IMR-90 (cell line): ENCODE measurements around the gene RELL2. TPM values are rescaled to one million over a fixed set of nuclear protein-coding genes. Genes with fewer than 3 reads are reported as not detected.

Experiments
- ATAC-seq: fragments of 200-7000 bp; cut with Tn5 transposase; 2 replicates; pipeline ENCODE4 v1.9.1; 2020; ENCODE audit warnings: low read depth, mild to moderate bottlenecking, moderate library complexity
- BruUV-seq: library from RNA; stranded (reverse); fragments of 400-500 nt; replicated peaks from 2 replicates; lab custom pipeline; 2021; lab: Mats Ljungman, UMichigan
- CTCF ChIA-PET: fragments of 300-600 bp; formaldehyde crosslinking; extraction: SDS; loops from one replicate; lab custom pipeline; 2021; ENCODE audit warnings: antibody characterized with exemption; lab: Yijun Ruan, JAX
- POLR2A ChIA-PET: fragments of 300-600 bp; sonication (Branson Sonifier 250); formaldehyde crosslinking; loops from one replicate; lab custom pipeline; 2022; ENCODE audit warnings: antibody characterized with exemption; ENCODE audit not compliant: unreplicated experiment; lab: Charles Lee
- DNase-seq: peaks from one replicate; pipeline ENCODE4 v3.0.0; 2013
- H2AFZ ChIP-seq: replicated peaks from 2 replicates; pipeline ENCODE3; 2013; ENCODE audit warnings: low read length, mild to moderate bottlenecking; ENCODE audit not compliant: poor library complexity
- H2AK5ac ChIP-seq: 2 replicates; pipeline ENCODE4 v1.6.1; 2013; ENCODE audit warnings: low read depth, low read length, inconsistent platforms
- H2AK9ac ChIP-seq: replicated peaks from 2 replicates; pipeline ENCODE3; 2013; ENCODE audit warnings: mild to moderate bottlenecking, low read depth, low read length, moderate library complexity; ENCODE audit not compliant: poor library complexity
- H2BK120ac ChIP-seq: 2 replicates; pipeline ENCODE4 v1.6.1; 2013; ENCODE audit warnings: low read depth, low read length, inconsistent platforms
- H2BK15ac ChIP-seq: 3 replicates; pipeline ENCODE4 v1.6.1; 2013; ENCODE audit warnings: low read depth, low read length, inconsistent platforms
- H2BK20ac ChIP-seq: 2 replicates; pipeline ENCODE4 v1.6.1; 2013; ENCODE audit warnings: low read depth, mild to moderate bottlenecking, inconsistent platforms, low read length, moderate library complexity
- H2BK5ac ChIP-seq: 2 replicates; pipeline ENCODE4 v1.6.1; 2013; ENCODE audit warnings: mild to moderate bottlenecking, low read depth, low read length, inconsistent platforms; ENCODE audit not compliant: poor library complexity, severe bottlenecking
- H3K14ac ChIP-seq: replicated peaks from 2 replicates; pipeline ENCODE4 v1.6.1; 2013; ENCODE audit warnings: low read depth, low read length, inconsistent platforms
- H3K18ac ChIP-seq: 2 replicates; pipeline ENCODE4 v1.6.1; 2013; ENCODE audit warnings: low read depth, low read length, control low read depth
- H3K23ac ChIP-seq: 2 replicates; pipeline ENCODE4 v1.6.1; 2013; ENCODE audit warnings: low read depth, low read length, inconsistent platforms
- H3K27ac ChIP-seq: 2 replicates; pipeline ENCODE4 v1.5.1; 2013; ENCODE audit warnings: mild to moderate bottlenecking, control low read depth, low read length; ENCODE audit not compliant: insufficient read depth
- H3K27me3 ChIP-seq: 2 replicates; pipeline ENCODE4 v1.6.1; 2013; ENCODE audit warnings: low read length; ENCODE audit not compliant: control insufficient read depth, insufficient read depth
- H3K36me3 ChIP-seq: 2 replicates; pipeline ENCODE4 v1.6.1; 2013; ENCODE audit warnings: low read length, mixed read lengths; ENCODE audit not compliant: control insufficient read depth, insufficient read depth
- H3K4ac ChIP-seq: 2 replicates; pipeline ENCODE4 v1.6.1; 2013; ENCODE audit warnings: low read depth, low read length, inconsistent platforms
- H3K4me1 ChIP-seq: 2 replicates; pipeline ENCODE4 v1.6.1; 2013; ENCODE audit warnings: low read length, mixed read lengths; ENCODE audit not compliant: control insufficient read depth, insufficient read depth
- H3K4me2 ChIP-seq: 2 replicates; pipeline ENCODE4 v1.6.1; 2013; ENCODE audit warnings: low read depth, mild to moderate bottlenecking, control low read depth, low read length, moderate library complexity
- H3K4me3 ChIP-seq: 2 replicates; pipeline ENCODE4 v1.5.1; 2013; ENCODE audit warnings: low read depth, mild to moderate bottlenecking, control low read depth, low read length, moderate library complexity; ENCODE audit not compliant: insufficient read depth
- H3K56ac ChIP-seq: 2 replicates; pipeline ENCODE4 v1.6.1; 2013; ENCODE audit warnings: low read length, inconsistent platforms; ENCODE audit not compliant: insufficient read depth; ENCODE audit errors: extremely low read depth
- H3K79me1 ChIP-seq, 2 experiments: 2 replicates each; pipeline ENCODE4 v1.6.1; 2013; ENCODE audit warnings: low read length in 2 of 2, inconsistent platforms in 1 of 2, low read depth in 1 of 2
- H3K9ac ChIP-seq: 2 replicates; pipeline ENCODE4 v1.6.1; 2013; ENCODE audit warnings: low read depth, low read length, control low read depth
- H3K9me1 ChIP-seq: 2 replicates; pipeline ENCODE4 v1.6.1; 2013; ENCODE audit warnings: low read length, inconsistent platforms; ENCODE audit not compliant: insufficient read depth
- H3K9me3 ChIP-seq: 2 replicates; pipeline ENCODE4 v1.6.1; 2013; ENCODE audit warnings: low read length; ENCODE audit not compliant: control insufficient read depth, insufficient read depth
- H4K20me1 ChIP-seq: 2 replicates; pipeline ENCODE4 v1.6.1; 2013; ENCODE audit warnings: low read length, inconsistent platforms; ENCODE audit not compliant: insufficient read depth
- H4K5ac ChIP-seq: 2 replicates; pipeline ENCODE4 v1.6.1; 2013; ENCODE audit warnings: mild to moderate bottlenecking, low read depth, low read length, control low read depth
- H4K8ac ChIP-seq, 2 experiments: 2 replicates each; pipeline ENCODE4 v1.6.1; 2013; ENCODE audit warnings: low read depth in 2 of 2, low read length in 2 of 2, control low read depth in 1 of 2, inconsistent platforms in 1 of 2
- H4K91ac ChIP-seq: 2 replicates; pipeline ENCODE4 v1.6.1; 2013; ENCODE audit warnings: low read depth, low read length, inconsistent platforms; ENCODE audit not compliant: insufficient read depth
- BHLHE40 ChIP-seq: fragments of 150-350 bp; IDR thresholded peaks from 2 replicates; pipeline ENCODE4 v1.6.1; 2016; ENCODE audit warnings: mild to moderate bottlenecking, low read depth, low read length
- CEBPB ChIP-seq: IDR thresholded peaks from 2 replicates; pipeline ENCODE4 v1.6.1; 2012; ENCODE audit warnings: low read depth, low read length, improper control_type of control experiment
- CHD1 ChIP-seq: IDR thresholded peaks from 2 replicates; pipeline ENCODE4 v1.6.1; 2012; ENCODE audit warnings: low read depth, low read length, improper control_type of control experiment
- CTCF ChIP-seq: conservative IDR thresholded peaks from 2 replicates; pipeline ENCODE4 v1.5.1; 2012; ENCODE audit warnings: mild to moderate bottlenecking, low read depth, low read length, improper control_type of control experiment
- ELK1 ChIP-seq: fragments of 150-350 bp; IDR thresholded peaks from 2 replicates; pipeline ENCODE4 v1.6.1; 2016; ENCODE audit warnings: low read depth, mild to moderate bottlenecking, low read length, moderate library complexity, borderline replicate concordance
- FOS ChIP-seq: fragments of 150-350 bp; IDR thresholded peaks from 2 replicates; pipeline ENCODE4 v1.6.1; 2016; ENCODE audit warnings: low read depth, low read length
- MAZ ChIP-seq: IDR thresholded peaks from 2 replicates; pipeline ENCODE4 v1.6.1; 2012; ENCODE audit warnings: low read depth, mild to moderate bottlenecking, low read length, improper control_type of control experiment, moderate library complexity, borderline replicate concordance
- MXI1 ChIP-seq: IDR thresholded peaks from 2 replicates; pipeline ENCODE4 v1.6.1; 2012; ENCODE audit warnings: low read depth, mild to moderate bottlenecking, low read length, moderate library complexity, borderline replicate concordance
- NFE2L2 ChIP-seq: fragments of 150-350 bp; IDR thresholded peaks from 2 replicates; pipeline ENCODE4 v1.6.1; 2016; ENCODE audit warnings: low read depth, mild to moderate bottlenecking, low read length
- POLR2A ChIP-seq: IDR thresholded peaks from 2 replicates; pipeline ENCODE4 v1.6.1; 2012; ENCODE audit warnings: mild to moderate bottlenecking, low read depth, low read length
- RAD21 ChIP-seq: IDR thresholded peaks from 2 replicates; pipeline ENCODE4 v1.6.1; 2012; ENCODE audit warnings: low read length, improper control_type of control experiment
- RCOR1 ChIP-seq: IDR thresholded peaks from 2 replicates; pipeline ENCODE4 v1.6.1; 2012; ENCODE audit warnings: mild to moderate bottlenecking, low read length, improper control_type of control experiment; ENCODE audit not compliant: insufficient replicate concordance
- RFX5 ChIP-seq: IDR thresholded peaks from 2 replicates; pipeline ENCODE4 v1.8.0; 2012; ENCODE audit warnings: low read depth, mild to moderate bottlenecking, low read length, moderate library complexity
- SMC3 ChIP-seq: fragments of 150-350 bp; IDR thresholded peaks from 2 replicates; pipeline ENCODE4 v1.6.1; 2016; ENCODE audit warnings: low read depth, mild to moderate bottlenecking, antibody characterized with exemption, low read length, moderate library complexity
- WGBS, 2 experiments: methylation state at CpG; one replicate each; pipeline versions ENCODE4 v1.1.5 to v1.1.7; 2013; ENCODE audit warnings: missing lambda C conversion rate in 2 of 2; ENCODE audit not compliant: insufficient read length in 1 of 2; ENCODE audit errors: extremely low coverage in 2 of 2; 5-methylcytosine and 5-hydroxymethylcytosine counted together
- dilution Hi-C: fragments of 300-500 bp; cut with HindIII; formaldehyde crosslinking; loops from one replicate; pipeline ENCODE4 v1.14.3; 2018; ENCODE audit warnings: low sequenced_read_pairs; ENCODE audit not compliant: unreplicated experiment
- in situ Hi-C: fragments of 300-500 bp; cut with MboI; formaldehyde crosslinking; loops from 3 replicates; pipeline ENCODE4 v1.14.3; 2019; ENCODE audit warnings: low sequenced_read_pairs, inconsistent platforms, mixed read lengths
- intact Hi-C: fragments of 100-400 bp; cut with micrococcal nuclease; formaldehyde crosslinking; loops from 2 replicates; pipeline ENCODE4 v1.10.0; 2022
- polyA plus RNA-seq, 3 experiments: library from polyadenylated mRNA; depleted of rRNA; stranded (reverse); fragments of >200 nt; gene quantifications; 2 replicates each; pipeline ENCODE4 v1.2.3, GENCODE V29; 2012; ENCODE audit warnings: low replicate concordance in 1 of 3
- total RNA-seq: library from RNA; depleted of rRNA; stranded (reverse); fragments of >200 nt; gene quantifications from 2 replicates; pipeline ENCODE4 v1.2.3, GENCODE V29; 2012
- TF ChIP-seq, protein P1 (sequence below): fragments of 150-350 bp; IDR thresholded peaks from 2 replicates; pipeline ENCODE4 v1.6.1; 2017; ENCODE audit warnings: mild to moderate bottlenecking, antibody characterized with exemption, low read length, low read depth

RELL2 gene
- total and polyA plus RNA-seq, 2 of the 4 experiments (the other 2 are of a cell fraction) = 2.2 to 7.6 TPM

DNA sequence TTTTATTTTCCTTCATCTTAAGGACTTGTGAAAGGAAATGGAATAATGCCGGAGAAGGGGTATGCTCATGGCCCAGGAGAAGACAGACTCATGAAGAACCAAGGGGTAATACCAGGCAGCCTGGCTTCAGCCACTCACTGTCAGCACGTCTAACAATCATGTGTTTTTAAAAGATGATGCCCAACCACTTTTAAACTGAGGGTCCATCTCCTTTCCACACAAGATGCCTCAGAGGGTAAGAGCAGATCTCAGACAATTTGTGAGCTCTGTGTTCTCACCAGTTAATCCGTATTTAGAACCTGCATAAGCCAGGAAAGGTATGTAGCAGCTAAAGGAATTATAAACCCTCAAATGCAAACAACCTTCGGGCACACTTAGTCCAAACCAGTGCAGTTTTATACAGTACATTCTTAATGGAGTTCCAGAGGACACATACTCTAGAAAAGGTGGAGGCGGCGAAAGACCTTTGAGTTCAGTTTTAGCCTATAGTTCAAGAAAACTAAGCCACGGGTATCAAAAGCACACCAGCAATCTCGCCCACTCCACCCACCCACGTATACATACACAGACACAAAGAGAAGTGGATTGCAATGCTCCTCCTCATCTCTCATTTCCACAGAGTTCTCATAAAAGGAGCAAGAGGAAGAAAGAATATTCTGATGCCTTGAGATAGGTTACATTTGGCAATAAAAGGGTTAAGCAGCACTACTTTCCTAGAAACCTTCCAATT is 20.6 kb upstream of the RELL2 start:
- no peak overlapping the region for H3K4me3 ChIP-seq
- TF ChIP-seq MAZ (no peak), FOS (no peak), MXI1 (no peak), CTCF (no peak), NFE2L2 (no peak), CHD1 (no peak), RCOR1 (no peak), ELK1 (no peak), POLR2A (no peak), RAD21 (no peak), BHLHE40 (no peak), SMC3 (no peak), RFX5 (no peak), CEBPB (no peak)
- TF ChIP-seq, protein P1, sequence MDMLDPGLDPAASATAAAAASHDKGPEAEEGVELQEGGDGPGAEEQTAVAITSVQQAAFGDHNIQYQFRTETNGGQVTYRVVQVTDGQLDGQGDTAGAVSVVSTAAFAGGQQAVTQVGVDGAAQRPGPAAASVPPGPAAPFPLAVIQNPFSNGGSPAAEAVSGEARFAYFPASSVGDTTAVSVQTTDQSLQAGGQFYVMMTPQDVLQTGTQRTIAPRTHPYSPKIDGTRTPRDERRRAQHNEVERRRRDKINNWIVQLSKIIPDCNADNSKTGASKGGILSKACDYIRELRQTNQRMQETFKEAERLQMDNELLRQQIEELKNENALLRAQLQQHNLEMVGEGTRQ = no peak

More for the DNA sequence above, 20.6 kb upstream of the RELL2 start:
- ATAC-seq = no peak
- no peak overlapping the region for H3K27ac ChIP-seq
- intact Hi-C loops (no loop called here), dilution Hi-C loops (no loop called here), in situ Hi-C loops (no loop called here)
- H3K9me3 ChIP-seq = no peaks in the 10 kb centered on the region
- peak overlapping the region; percentile 47; the same call in 1 of the 2 replicates for H3K23ac ChIP-seq
- ChIA-PET CTCF (interaction anchor here (1.1 to 6.7 kb wide), 2 partner anchors 8 to 23 kb away, joined by 5 to 94 read pairs; no protein-coding TSS in a partner anchor), POLR2A (no interaction called here)
- H3K36me3 ChIP-seq = peaks cover 6% of the 10 kb centered on the region
- H3K27me3 ChIP-seq = no peaks in the 10 kb centered on the region
- H2BK20ac ChIP-seq = no peak overlapping the region
- H4K8ac ChIP-seq = no peak overlapping the region
- WGBS, 2 experiments = 90% methylated on average over 2 of the region's 9 CpGs; no CpG with 5 or more reads in 1 of the 2 experiments
- peaks cover 14 to 43% of the 10 kb centered on the region in 2 experiments for H3K79me1 ChIP-seq
- H2BK120ac ChIP-seq = no peak overlapping the region
- H4K20me1 ChIP-seq = peaks cover 3% of the 10 kb centered on the region; the same call in 1 of the 2 replicates
- no peak overlapping the region for H3K4me2 ChIP-seq
- DNase-seq = no peak
- H2AK9ac ChIP-seq = no peak overlapping the region
- H4K91ac ChIP-seq = no peak overlapping the region
- no peak overlapping the region for H2BK5ac ChIP-seq
- 0 out of 2 replicates have a peak, but pooled peaks cover 3% of the 10 kb centered on the region for H3K4me1 ChIP-seq
- H3K9me1 ChIP-seq = no peaks in the 10 kb centered on the region; the same call in 1 of the 2 replicates
- no TSS peak for BruUV-seq
- H2AFZ ChIP-seq = no peak overlapping the region
- H2BK15ac ChIP-seq = no peak overlapping the region
- no peak overlapping the region for H2AK5ac ChIP-seq
- H3K9ac ChIP-seq = no peak overlapping the region
- no peak overlapping the region for H3K14ac ChIP-seq
- no peak overlapping the region for H4K5ac ChIP-seq
- no peak overlapping the region for H3K18ac ChIP-seq
- H3K4ac ChIP-seq = no peak overlapping the region
- no peak overlapping the region for H3K56ac ChIP-seq
